Mammary epithelial cell (primary cell): ENCODE results near the gene ZCRB1.

Experiments used
- CTCF ChIP-seq, 2 donors: IDR thresholded peaks in 1 of 2; conservative IDR thresholded peaks in 1 of 2; 2 replicates each; pipeline ENCODE4 v1.5.1; 2011 to 2012; ENCODE audit warnings: inconsistent platforms in 2 of 2, low read length in 2 of 2, mild to moderate bottlenecking in 2 of 2, control low read depth in 1 of 2, low read depth in 1 of 2; ENCODE audit not compliant: insufficient read depth in 1 of 2; ENCODE audit errors: extremely low read depth in 1 of 2
- EZH2 ChIP-seq: IDR thresholded peaks from 2 replicates; pipeline ENCODE4 v1.6.1; 2012; ENCODE audit warnings: low read length, inconsistent platforms, borderline replicate concordance

- TF ChIP-seq CTCF (conservative IDR thresholded peaks at IDR 0.05 in 1 of 2, IDR thresholded peaks at IDR 0.05 in 1 of 2; ENCODE audit: extremely low read depth in 1 of 2, insufficient read depth in 1 of 2, low read depth in 1 of 2, low read length in 2 of 2) (no peak), EZH2 (no peak)
These were observed 35.0 kb upstream of the ZCRB1 start for GRCh38 chr12:42360747-42361403.
